IMR-90 (cell line): ENCODE data around the gene PCA3. TPM values are rescaled to one million over a fixed set of nuclear protein-coding genes. Genes with fewer than 3 reads are reported as not detected.

Experiments used
- ATAC-seq: fragments of 200-7000 bp; cut with Tn5 transposase; 2 replicates; pipeline ENCODE4 v1.9.1; 2020; ENCODE audit warnings: low read depth, mild to moderate bottlenecking, moderate library complexity
- BruUV-seq: library from RNA; stranded (reverse); fragments of 400-500 nt; replicated peaks from 2 replicates; lab custom pipeline; 2021; lab: Mats Ljungman, UMichigan
- CTCF ChIA-PET: fragments of 300-600 bp; formaldehyde crosslinking; extraction: SDS; loops from one replicate; lab custom pipeline; 2021; ENCODE audit warnings: antibody characterized with exemption; lab: Yijun Ruan, JAX
- POLR2A ChIA-PET: fragments of 300-600 bp; sonication (Branson Sonifier 250); formaldehyde crosslinking; loops from one replicate; lab custom pipeline; 2022; ENCODE audit warnings: antibody characterized with exemption; ENCODE audit not compliant: unreplicated experiment; lab: Charles Lee
- DNase-seq: peaks from one replicate; pipeline ENCODE4 v3.0.0; 2013
- H2AFZ ChIP-seq: replicated peaks from 2 replicates; pipeline ENCODE3; 2013; ENCODE audit warnings: low read length, mild to moderate bottlenecking; ENCODE audit not compliant: poor library complexity
- H2AK5ac ChIP-seq: 2 replicates; pipeline ENCODE4 v1.6.1; 2013; ENCODE audit warnings: low read depth, low read length, inconsistent platforms
- H2AK9ac ChIP-seq: replicated peaks from 2 replicates; pipeline ENCODE3; 2013; ENCODE audit warnings: mild to moderate bottlenecking, low read depth, low read length, moderate library complexity; ENCODE audit not compliant: poor library complexity
- H2BK120ac ChIP-seq: 2 replicates; pipeline ENCODE4 v1.6.1; 2013; ENCODE audit warnings: low read depth, low read length, inconsistent platforms
- H2BK15ac ChIP-seq: 3 replicates; pipeline ENCODE4 v1.6.1; 2013; ENCODE audit warnings: low read depth, low read length, inconsistent platforms
- H2BK20ac ChIP-seq: 2 replicates; pipeline ENCODE4 v1.6.1; 2013; ENCODE audit warnings: low read depth, mild to moderate bottlenecking, inconsistent platforms, low read length, moderate library complexity
- H2BK5ac ChIP-seq: 2 replicates; pipeline ENCODE4 v1.6.1; 2013; ENCODE audit warnings: mild to moderate bottlenecking, low read depth, low read length, inconsistent platforms; ENCODE audit not compliant: poor library complexity, severe bottlenecking
- H3K14ac ChIP-seq: replicated peaks from 2 replicates; pipeline ENCODE4 v1.6.1; 2013; ENCODE audit warnings: low read depth, low read length, inconsistent platforms
- H3K18ac ChIP-seq: 2 replicates; pipeline ENCODE4 v1.6.1; 2013; ENCODE audit warnings: low read depth, low read length, control low read depth
- H3K23ac ChIP-seq: 2 replicates; pipeline ENCODE4 v1.6.1; 2013; ENCODE audit warnings: low read depth, low read length, inconsistent platforms
- H3K27ac ChIP-seq: 2 replicates; pipeline ENCODE4 v1.5.1; 2013; ENCODE audit warnings: mild to moderate bottlenecking, control low read depth, low read length; ENCODE audit not compliant: insufficient read depth
- H3K27me3 ChIP-seq: 2 replicates; pipeline ENCODE4 v1.6.1; 2013; ENCODE audit warnings: low read length; ENCODE audit not compliant: control insufficient read depth, insufficient read depth
- H3K36me3 ChIP-seq: 2 replicates; pipeline ENCODE4 v1.6.1; 2013; ENCODE audit warnings: low read length, mixed read lengths; ENCODE audit not compliant: control insufficient read depth, insufficient read depth
- H3K4ac ChIP-seq: 2 replicates; pipeline ENCODE4 v1.6.1; 2013; ENCODE audit warnings: low read depth, low read length, inconsistent platforms
- H3K4me1 ChIP-seq: 2 replicates; pipeline ENCODE4 v1.6.1; 2013; ENCODE audit warnings: low read length, mixed read lengths; ENCODE audit not compliant: control insufficient read depth, insufficient read depth
- H3K4me2 ChIP-seq: 2 replicates; pipeline ENCODE4 v1.6.1; 2013; ENCODE audit warnings: low read depth, mild to moderate bottlenecking, control low read depth, low read length, moderate library complexity
- H3K4me3 ChIP-seq: 2 replicates; pipeline ENCODE4 v1.5.1; 2013; ENCODE audit warnings: low read depth, mild to moderate bottlenecking, control low read depth, low read length, moderate library complexity; ENCODE audit not compliant: insufficient read depth
- H3K56ac ChIP-seq: 2 replicates; pipeline ENCODE4 v1.6.1; 2013; ENCODE audit warnings: low read length, inconsistent platforms; ENCODE audit not compliant: insufficient read depth; ENCODE audit errors: extremely low read depth
- H3K79me1 ChIP-seq, 2 experiments: 2 replicates each; pipeline ENCODE4 v1.6.1; 2013; ENCODE audit warnings: low read length in 2 of 2, inconsistent platforms in 1 of 2, low read depth in 1 of 2
- H3K9ac ChIP-seq: 2 replicates; pipeline ENCODE4 v1.6.1; 2013; ENCODE audit warnings: low read depth, low read length, control low read depth
- H3K9me1 ChIP-seq: 2 replicates; pipeline ENCODE4 v1.6.1; 2013; ENCODE audit warnings: low read length, inconsistent platforms; ENCODE audit not compliant: insufficient read depth
- H3K9me3 ChIP-seq: 2 replicates; pipeline ENCODE4 v1.6.1; 2013; ENCODE audit warnings: low read length; ENCODE audit not compliant: control insufficient read depth, insufficient read depth
- H4K20me1 ChIP-seq: 2 replicates; pipeline ENCODE4 v1.6.1; 2013; ENCODE audit warnings: low read length, inconsistent platforms; ENCODE audit not compliant: insufficient read depth
- H4K5ac ChIP-seq: 2 replicates; pipeline ENCODE4 v1.6.1; 2013; ENCODE audit warnings: mild to moderate bottlenecking, low read depth, low read length, control low read depth
- H4K8ac ChIP-seq, 2 experiments: 2 replicates each; pipeline ENCODE4 v1.6.1; 2013; ENCODE audit warnings: low read depth in 2 of 2, low read length in 2 of 2, control low read depth in 1 of 2, inconsistent platforms in 1 of 2
- H4K91ac ChIP-seq: 2 replicates; pipeline ENCODE4 v1.6.1; 2013; ENCODE audit warnings: low read depth, low read length, inconsistent platforms; ENCODE audit not compliant: insufficient read depth
- BHLHE40 ChIP-seq: fragments of 150-350 bp; IDR thresholded peaks from 2 replicates; pipeline ENCODE4 v1.6.1; 2016; ENCODE audit warnings: mild to moderate bottlenecking, low read depth, low read length
- CEBPB ChIP-seq: IDR thresholded peaks from 2 replicates; pipeline ENCODE4 v1.6.1; 2012; ENCODE audit warnings: low read depth, low read length, improper control_type of control experiment
- ELK1 ChIP-seq: fragments of 150-350 bp; IDR thresholded peaks from 2 replicates; pipeline ENCODE4 v1.6.1; 2016; ENCODE audit warnings: low read depth, mild to moderate bottlenecking, low read length, moderate library complexity, borderline replicate concordance
- MAFK ChIP-seq: IDR thresholded peaks from 2 replicates; pipeline ENCODE4 v1.6.1; 2012; ENCODE audit warnings: low read depth, low read length, improper control_type of control experiment
- MAZ ChIP-seq: IDR thresholded peaks from 2 replicates; pipeline ENCODE4 v1.6.1; 2012; ENCODE audit warnings: low read depth, mild to moderate bottlenecking, low read length, improper control_type of control experiment, moderate library complexity, borderline replicate concordance
- MXI1 ChIP-seq: IDR thresholded peaks from 2 replicates; pipeline ENCODE4 v1.6.1; 2012; ENCODE audit warnings: low read depth, mild to moderate bottlenecking, low read length, moderate library complexity, borderline replicate concordance
- NFE2L2 ChIP-seq: fragments of 150-350 bp; IDR thresholded peaks from 2 replicates; pipeline ENCODE4 v1.6.1; 2016; ENCODE audit warnings: low read depth, mild to moderate bottlenecking, low read length
- RAD21 ChIP-seq: IDR thresholded peaks from 2 replicates; pipeline ENCODE4 v1.6.1; 2012; ENCODE audit warnings: low read length, improper control_type of control experiment
- RCOR1 ChIP-seq: IDR thresholded peaks from 2 replicates; pipeline ENCODE4 v1.6.1; 2012; ENCODE audit warnings: mild to moderate bottlenecking, low read length, improper control_type of control experiment; ENCODE audit not compliant: insufficient replicate concordance
- RFX5 ChIP-seq: IDR thresholded peaks from 2 replicates; pipeline ENCODE4 v1.8.0; 2012; ENCODE audit warnings: low read depth, mild to moderate bottlenecking, low read length, moderate library complexity
- SMC3 ChIP-seq: fragments of 150-350 bp; IDR thresholded peaks from 2 replicates; pipeline ENCODE4 v1.6.1; 2016; ENCODE audit warnings: low read depth, mild to moderate bottlenecking, antibody characterized with exemption, low read length, moderate library complexity
- WGBS, 2 experiments: methylation state at CpG; one replicate each; pipeline versions ENCODE4 v1.1.5 to v1.1.7; 2013; ENCODE audit warnings: missing lambda C conversion rate in 2 of 2; ENCODE audit not compliant: insufficient read length in 1 of 2; ENCODE audit errors: extremely low coverage in 2 of 2; 5-methylcytosine and 5-hydroxymethylcytosine counted together
- dilution Hi-C: fragments of 300-500 bp; cut with HindIII; formaldehyde crosslinking; loops from one replicate; pipeline ENCODE4 v1.14.3; 2018; ENCODE audit warnings: low sequenced_read_pairs; ENCODE audit not compliant: unreplicated experiment
- in situ Hi-C: fragments of 300-500 bp; cut with MboI; formaldehyde crosslinking; loops from 3 replicates; pipeline ENCODE4 v1.14.3; 2019; ENCODE audit warnings: low sequenced_read_pairs, inconsistent platforms, mixed read lengths
- intact Hi-C: fragments of 100-400 bp; cut with micrococcal nuclease; formaldehyde crosslinking; loops from 2 replicates; pipeline ENCODE4 v1.10.0; 2022
- polyA plus RNA-seq, 3 experiments: library from polyadenylated mRNA; depleted of rRNA; stranded (reverse); fragments of >200 nt; gene quantifications; 2 replicates each; pipeline ENCODE4 v1.2.3, GENCODE V29; 2012; ENCODE audit warnings: low replicate concordance in 1 of 3
- total RNA-seq: library from RNA; depleted of rRNA; stranded (reverse); fragments of >200 nt; gene quantifications from 2 replicates; pipeline ENCODE4 v1.2.3, GENCODE V29; 2012
- TF ChIP-seq, protein P1 (sequence below): fragments of 150-350 bp; IDR thresholded peaks from 2 replicates; pipeline ENCODE4 v1.6.1; 2017; ENCODE audit warnings: mild to moderate bottlenecking, antibody characterized with exemption, low read length, low read depth

Gene PCA3
- total and polyA plus RNA-seq, 2 of the 4 experiments (the other 2 are of a cell fraction) = not detected

DNA sequence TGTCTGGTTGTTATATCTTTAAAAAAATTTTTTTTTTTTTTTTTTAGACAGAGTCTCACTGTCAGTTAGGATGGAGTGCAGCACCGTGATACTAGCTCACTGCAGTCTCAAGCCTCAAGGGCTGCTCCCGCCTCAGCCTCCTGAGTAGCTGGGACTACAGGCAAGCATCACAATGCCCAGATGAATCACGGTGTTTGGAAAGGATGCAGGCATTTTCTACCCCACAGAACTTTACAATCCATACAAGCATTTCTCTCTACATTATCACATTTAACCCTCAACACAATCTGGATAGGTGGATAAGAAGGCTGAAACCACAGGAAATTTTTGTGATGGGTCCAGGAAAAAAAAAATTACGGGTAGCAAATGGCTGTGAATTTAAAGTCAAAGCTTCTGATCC is 5.8 kb upstream of the PCA3 start:
- no peak overlapping the region for H4K8ac ChIP-seq
- intact Hi-C loops = no loop called here
- H4K20me1 ChIP-seq = no peaks in the 10 kb centered on the region
- in situ Hi-C loops = no loop called here
- no peak overlapping the region for H3K18ac ChIP-seq
- H3K9ac ChIP-seq = no peak overlapping the region
- no peak overlapping the region for H3K14ac ChIP-seq
- dilution Hi-C loops = no loop called here
- H2AFZ ChIP-seq = no peak overlapping the region
- DNase-seq (no peak), ATAC-seq (no peak)
- no peak overlapping the region for H2BK15ac ChIP-seq
- H2BK20ac ChIP-seq = no peak overlapping the region
- H3K9me3 ChIP-seq = no peaks in the 10 kb centered on the region
- CTCF ChIA-PET = interaction anchor here (0.6 to 1.2 kb wide), 2 partner anchors 50 to 238 kb away, joined by 3 to 4 read pairs; no protein-coding TSS in a partner anchor
- no peak overlapping the region for H3K56ac ChIP-seq
- no peak overlapping the region for H3K4me2 ChIP-seq
- TF ChIP-seq MAFK = no peak
- TF ChIP-seq SMC3 = no peak
- TF ChIP-seq RFX5 = no peak
- TF ChIP-seq, protein P1, sequence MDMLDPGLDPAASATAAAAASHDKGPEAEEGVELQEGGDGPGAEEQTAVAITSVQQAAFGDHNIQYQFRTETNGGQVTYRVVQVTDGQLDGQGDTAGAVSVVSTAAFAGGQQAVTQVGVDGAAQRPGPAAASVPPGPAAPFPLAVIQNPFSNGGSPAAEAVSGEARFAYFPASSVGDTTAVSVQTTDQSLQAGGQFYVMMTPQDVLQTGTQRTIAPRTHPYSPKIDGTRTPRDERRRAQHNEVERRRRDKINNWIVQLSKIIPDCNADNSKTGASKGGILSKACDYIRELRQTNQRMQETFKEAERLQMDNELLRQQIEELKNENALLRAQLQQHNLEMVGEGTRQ = no peak
- TF ChIP-seq NFE2L2 = no peak
- no peak for TF ChIP-seq RCOR1
- no peak for TF ChIP-seq ELK1
- TF ChIP-seq MXI1 = no peak
- TF ChIP-seq RAD21 = no peak
- no peak for TF ChIP-seq BHLHE40
- no peak for TF ChIP-seq CEBPB
- no peak for TF ChIP-seq MAZ
- H3K4me3 ChIP-seq = no peak overlapping the region
- H3K79me1 ChIP-seq = no peaks in the 10 kb centered on the region
- no peak overlapping the region for H2BK5ac ChIP-seq
- no peak overlapping the region for H3K23ac ChIP-seq
- no peaks in the 10 kb centered on the region for H3K36me3 ChIP-seq
- no peak overlapping the region for H4K91ac ChIP-seq
- WGBS, 2 experiments = no CpG with 5 or more reads among the region's 4 CpGs
- H3K9me1 ChIP-seq = no peaks in the 10 kb centered on the region
- no peak overlapping the region for H2AK9ac ChIP-seq
- peaks cover 5% of the 10 kb centered on the region for H3K27me3 ChIP-seq
- no peak overlapping the region for H4K5ac ChIP-seq
- no peak overlapping the region for H3K4ac ChIP-seq
- H3K4me1 ChIP-seq = no peaks in the 10 kb centered on the region
- POLR2A ChIA-PET = interaction anchor here (0.6 kb wide), 1 partner anchor 384 kb away, joined by 3 read pairs; no protein-coding TSS in a partner anchor
- no TSS peak for BruUV-seq
- no peak overlapping the region for H2AK5ac ChIP-seq
- no peak overlapping the region for H3K27ac ChIP-seq
- H2BK120ac ChIP-seq = no peak overlapping the region
